Activated gamma-delta T cell treated with anti-CD3 and anti-CD28 coated beads, Interleukin-2, amount 50 U/mL, for 16 hours (primary cell): ENCODE data around the gene THUMPD2.
"Not testable (repeated sequence)": the region's sequence is repeated elsewhere in the genome, so short reads cannot be mapped to it uniquely, and the experiment has no call there.

Experiments used
- DNase-seq: peaks from one replicate; pipeline ENCODE4 v3.0.0-alpha.2; 2020; ENCODE audit warnings: low read depth

The THUMPD2 gene

GRCh38 chr2:39755466-39755865 is 23.6 kb downstream of the THUMPD2 start:
- no peak for DNase-seq

- DNase-seq, result no peak
Observed at GRCh38 chr2:39743269-39743776, 35.7 kb downstream of the THUMPD2 start.

- DNase-seq, result no peak
Observed at GRCh38 chr2:39741871-39742270, 37.2 kb downstream of the THUMPD2 start.

DNA sequence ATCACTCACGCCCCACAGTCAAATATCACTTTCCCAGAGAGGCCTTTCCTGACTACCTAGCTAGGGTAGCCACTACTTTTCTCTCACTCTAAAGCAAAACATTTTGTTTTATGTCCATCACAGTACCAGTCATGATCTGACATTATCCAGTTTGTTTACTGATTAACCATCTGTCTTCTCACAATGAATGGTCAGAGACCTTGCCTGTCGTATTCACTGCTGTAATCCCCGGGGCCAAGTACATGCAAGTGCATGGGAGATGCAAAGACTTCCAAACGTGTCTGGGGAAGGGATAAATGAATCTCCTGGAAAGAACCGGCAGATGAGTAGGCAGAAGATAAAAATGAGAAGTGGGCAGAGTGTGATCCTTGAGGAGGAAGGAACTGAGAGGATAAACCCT is 39.7 kb downstream of the THUMPD2 start:
- no peak for DNase-seq

- DNase-seq, result no peak
Observed at GRCh38 chr2:39738936-39739335, 40.1 kb downstream of the THUMPD2 start.

- no peak for DNase-seq
Observed at GRCh38 chr2:39737661-39738060, 41.4 kb downstream of the THUMPD2 start.

GRCh38 chr2:39736640-39737039 is 42.4 kb downstream of the THUMPD2 start:
- DNase-seq, result no peak

DNA sequence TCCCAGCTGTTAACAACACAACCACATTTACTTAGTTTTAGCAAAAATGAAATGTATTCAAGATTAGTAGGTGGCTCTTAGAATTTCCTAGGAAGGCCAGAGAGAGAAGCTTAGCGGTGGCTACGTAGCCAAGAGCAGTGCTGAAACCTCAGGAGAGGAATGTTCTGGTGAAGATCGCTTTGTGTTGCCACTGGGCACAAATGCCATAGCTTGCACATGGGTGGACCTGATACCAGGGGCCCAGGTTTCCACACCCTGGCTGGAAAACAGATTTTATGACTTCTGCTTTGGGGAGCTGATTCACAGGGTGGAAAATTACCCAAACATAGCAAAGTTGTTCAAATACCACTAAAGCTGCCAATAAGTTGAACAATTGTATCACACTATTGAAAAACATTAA is 43.4 kb downstream of the THUMPD2 start:
- no peak for DNase-seq

- no peak for DNase-seq
Observed at GRCh38 chr2:39734445-39734844, 44.6 kb downstream of the THUMPD2 start.

GRCh38 chr2:39733070-39733674 is 45.9 kb downstream of the THUMPD2 start:
- DNase-seq, result no peak

DNA sequence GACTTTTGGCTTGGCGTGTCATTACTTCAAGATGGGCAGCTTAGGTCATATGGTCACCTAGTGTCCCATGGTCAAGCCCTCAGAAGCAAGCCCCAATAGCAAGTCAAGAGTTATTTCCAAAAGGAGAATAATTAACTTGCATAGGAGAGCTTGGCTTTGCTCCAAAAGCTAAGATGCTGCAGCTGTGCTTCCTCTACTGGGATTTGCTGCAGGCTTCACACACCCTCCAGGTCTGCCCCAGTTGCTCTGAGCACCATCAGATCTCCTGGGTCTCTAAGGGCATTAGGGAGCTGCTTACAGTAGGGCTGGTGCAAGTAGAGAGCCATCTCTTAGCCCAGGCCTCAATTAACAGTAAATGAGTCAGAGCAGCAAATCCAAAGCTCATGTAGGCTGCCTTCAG is 46.6 kb downstream of the THUMPD2 start:
- DNase-seq, result no peak

DNA sequence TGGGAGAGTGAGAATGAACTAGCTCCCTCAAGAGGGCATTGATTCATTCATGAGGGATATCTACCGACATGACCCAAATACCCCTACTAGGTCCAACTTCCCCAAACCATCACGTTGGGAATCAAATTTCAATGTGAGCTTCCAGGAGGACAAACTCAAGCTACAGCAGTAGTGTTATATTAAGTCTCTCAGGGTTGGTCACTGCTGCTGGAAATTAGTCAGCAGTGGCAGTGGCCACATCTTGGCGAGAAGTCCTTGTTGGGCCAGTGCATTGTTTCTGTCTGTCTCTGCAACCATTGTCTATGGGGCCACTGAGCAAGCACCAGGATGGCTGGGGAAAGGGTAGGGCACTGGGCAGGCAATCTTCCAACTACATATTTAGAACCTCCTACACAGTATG is 47.5 kb downstream of the THUMPD2 start:
- DNase-seq, result no peak

- DNase-seq, result no peak
Observed at GRCh38 chr2:39730685-39731302, 48.3 kb downstream of the THUMPD2 start.

GRCh38 chr2:39730276-39730675 is 48.8 kb downstream of the THUMPD2 start:
- DNase-seq, result no peak

DNA sequence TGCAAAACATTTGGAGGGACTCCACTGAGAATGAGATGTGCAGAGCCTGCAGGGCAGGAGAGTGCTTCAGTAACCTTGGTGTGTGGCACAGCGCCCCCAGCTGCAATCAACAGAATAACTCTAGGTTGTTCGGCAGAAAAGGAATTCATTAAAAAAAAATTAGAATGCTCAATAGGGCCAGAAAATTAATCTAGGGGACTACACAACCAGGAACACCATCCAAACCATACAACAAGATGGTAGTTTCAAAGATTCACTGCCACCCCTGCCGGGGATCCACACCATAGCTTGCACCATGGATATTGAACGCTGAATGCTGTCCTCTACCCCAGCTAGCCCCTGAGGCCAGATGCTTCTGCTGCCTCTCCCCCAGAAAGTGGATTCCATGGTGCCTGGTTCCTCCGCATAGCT is 50.1 kb downstream of the THUMPD2 start:
- no peak for DNase-seq

DNA sequence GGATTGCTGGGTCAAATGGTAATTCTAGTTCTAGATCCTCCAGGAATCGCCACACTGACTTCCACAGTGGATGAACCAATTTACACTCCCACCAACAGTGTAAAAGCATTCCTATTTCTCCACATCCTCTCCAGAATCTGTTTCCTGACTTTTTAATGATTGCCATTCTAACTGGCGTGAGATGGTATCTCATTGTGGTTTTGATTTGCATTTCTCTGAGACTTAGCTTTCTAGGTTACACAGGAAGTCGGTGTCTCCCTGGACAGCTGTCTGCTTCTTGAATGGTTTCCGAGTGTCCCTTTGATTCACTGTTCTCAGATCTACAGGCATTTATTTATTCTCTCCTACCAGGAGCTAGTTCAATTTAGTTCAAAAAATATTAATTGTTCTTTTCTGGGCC is 51.0 kb downstream of the THUMPD2 start:
- DNase-seq, result not testable (repeated sequence)

DNA sequence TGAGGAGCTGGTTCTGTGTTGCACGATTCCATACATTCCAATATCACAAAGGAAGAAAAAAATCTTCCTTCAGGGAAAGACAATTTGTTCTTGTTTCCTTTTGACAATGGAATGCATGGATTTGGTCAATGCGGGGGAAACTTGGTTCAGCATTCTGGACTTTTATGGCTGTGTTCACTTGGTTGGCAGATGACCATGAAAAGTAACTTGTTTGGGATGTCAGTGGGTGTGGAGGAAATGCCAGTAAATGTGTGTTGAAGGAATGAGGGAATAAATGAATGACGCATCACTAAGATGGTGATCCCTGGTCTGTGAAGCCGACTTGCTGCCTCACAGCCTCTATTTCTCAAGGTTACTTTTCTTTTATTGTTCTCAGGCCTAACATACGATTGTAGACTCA is 53.7 kb downstream of the THUMPD2 start:
- no peak for DNase-seq

DNA sequence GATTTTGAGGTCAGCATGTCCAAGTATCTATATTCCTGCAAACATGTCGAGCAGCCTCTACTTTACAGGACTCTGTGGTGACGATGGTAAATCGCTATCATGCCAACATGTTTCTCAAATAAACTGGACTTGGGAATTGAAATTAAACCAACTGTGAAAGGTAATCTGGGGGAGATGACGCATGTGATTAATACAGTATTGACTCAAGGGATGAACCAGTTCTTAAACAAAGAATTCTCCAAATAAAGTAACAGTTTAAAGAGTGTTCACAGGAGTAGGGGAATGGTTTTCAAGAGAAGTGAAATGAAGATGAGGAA is 54.3 kb downstream of the THUMPD2 start:
- DNase-seq, result no peak

DNA sequence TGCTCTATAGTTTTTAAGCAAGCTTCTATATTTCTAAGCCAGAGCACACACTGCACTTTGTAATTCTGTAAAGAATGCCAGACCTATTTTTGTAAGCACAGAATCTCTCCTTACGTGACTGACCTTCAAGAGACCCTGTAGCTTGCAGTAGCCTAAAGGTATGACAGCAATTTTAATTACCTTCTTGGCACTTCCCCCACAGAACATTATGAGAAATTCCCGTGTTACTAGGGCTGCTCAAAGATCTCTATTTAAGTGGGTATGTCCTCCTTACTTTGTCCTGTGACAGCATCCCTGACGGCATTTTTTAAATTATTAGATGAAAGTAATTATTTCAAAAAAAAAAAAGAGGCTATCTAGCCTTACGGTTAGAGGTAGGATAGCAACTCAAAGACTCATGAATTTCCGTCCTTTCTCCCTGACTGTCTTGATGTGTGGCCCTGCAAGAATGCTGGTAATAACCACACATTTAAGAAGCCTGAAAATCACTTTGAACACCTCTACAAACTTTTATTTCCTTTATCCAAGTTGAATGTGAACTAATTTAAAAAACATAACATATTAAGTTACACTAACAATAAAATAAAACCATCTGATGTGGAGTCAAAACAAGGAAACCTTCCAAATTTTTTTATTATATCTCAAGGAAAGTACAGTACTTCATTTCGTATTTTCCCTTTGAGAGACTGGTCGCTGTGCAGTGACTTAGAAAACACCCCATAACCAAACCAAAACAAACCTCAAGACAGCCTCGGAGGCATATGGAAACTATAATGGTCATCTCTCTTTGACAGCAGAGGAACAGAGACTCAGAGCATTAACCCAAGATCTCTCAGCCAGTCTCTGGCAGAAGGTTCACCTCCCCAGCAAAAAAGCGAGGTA is 54.9 kb downstream of the THUMPD2 start:
- no peak for DNase-seq

GRCh38 chr2:39723497-39723896 is 55.6 kb downstream of the THUMPD2 start:
- DNase-seq, result no peak

GRCh38 chr2:39720970-39721369 is 58.1 kb downstream of the THUMPD2 start:
- DNase-seq, result no peak

DNA sequence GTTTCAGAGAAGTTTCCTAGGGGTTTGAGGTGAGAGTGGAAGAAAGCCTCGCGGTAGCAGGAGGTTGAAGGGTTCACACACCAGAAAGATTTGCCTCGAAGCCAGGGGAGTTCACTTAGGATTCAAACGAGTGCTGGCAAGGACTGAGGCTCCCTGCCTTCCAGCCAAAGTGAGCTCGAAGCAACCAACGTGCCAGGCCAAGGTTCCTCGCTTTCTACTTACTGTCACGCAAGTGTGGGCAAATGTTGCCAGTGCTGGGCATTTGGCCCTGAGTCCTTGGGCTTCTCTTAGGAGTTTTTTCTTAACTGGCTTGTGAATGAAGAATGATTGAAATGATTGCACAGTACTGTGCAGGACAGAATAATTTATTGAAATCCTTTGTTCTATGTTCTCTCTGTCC is 59.7 kb downstream of the THUMPD2 start:
- DNase-seq, result no peak

- no peak for DNase-seq
Observed at GRCh38 chr2:39718483-39718882, 60.6 kb downstream of the THUMPD2 start.
